ENCODE data around the gene RNASET2. TPM values are rescaled to one million over a fixed set of nuclear protein-coding genes. Genes with fewer than 3 reads are reported as not detected.
"Not testable (repeated sequence)": the region's sequence is repeated elsewhere in the genome, so short reads cannot be mapped to it uniquely, and the experiment has no call there.

Gene RNASET2
- polyA plus RNA-seq, 3 donors from 2014 or later: 107 to 171 (median 131) TPM

GRCh38 chr6:166926748-166927147 is 29.6 kb downstream of the RNASET2 start:
- H3K27ac Mint-ChIP-seq: no peak overlapping the region
- no peaks in the 10 kb centered on the region for H3K27me3 Mint-ChIP-seq (ENCODE audit: low read depth in 3 of 3)
- peaks cover 5 to 32% (median 18%) of the 10 kb centered on the region in 3 donors for H3K36me3 Mint-ChIP-seq
- H3K4me3 Mint-ChIP-seq: no peak overlapping the region
- DNase-seq: no peak
- no peaks in the 10 kb centered on the region for H3K9me3 Mint-ChIP-seq
- peaks cover 0 to 33% of the 10 kb centered on the region in 2 donors for H3K4me1 Mint-ChIP-seq

- no peak overlapping the region for H3K4me3 Mint-ChIP-seq
These were observed 31.0 kb downstream of the RNASET2 start for GRCh38 chr6:166925141-166925996.

DNA sequence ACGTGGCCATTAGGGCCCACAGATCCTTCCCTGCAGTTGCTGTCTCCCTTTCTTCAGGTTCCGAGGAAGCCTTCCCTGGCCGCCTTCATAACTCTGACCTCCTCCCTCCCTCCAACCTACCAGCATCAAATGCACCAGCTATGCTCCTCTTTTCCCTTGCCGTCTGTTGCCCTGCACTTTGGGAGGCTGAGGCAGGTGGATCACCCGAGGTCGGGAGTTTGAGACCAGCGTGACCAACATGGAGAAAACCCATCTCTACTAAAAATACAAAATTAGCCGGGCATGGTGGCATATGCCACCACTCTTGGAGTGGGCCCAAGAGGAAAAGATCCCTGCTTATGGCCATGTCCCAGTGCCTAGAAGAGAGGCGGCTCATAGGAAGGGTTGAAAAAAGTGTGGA is 31.8 kb downstream of the RNASET2 start:
- no peak for DNase-seq
- H3K36me3 Mint-ChIP-seq: peaks cover 5 to 25% (median 18%) of the 10 kb centered on the region in 3 donors

More at GRCh38 chr6:166925141-166925996, 31.0 kb downstream of the RNASET2 start:
- peaks cover 5 to 27% (median 18%) of the 10 kb centered on the region in 3 donors for H3K36me3 Mint-ChIP-seq
- peaks cover 0 to 19% of the 10 kb centered on the region in 2 donors for H3K4me1 Mint-ChIP-seq
- no peaks in the 10 kb centered on the region for H3K9me3 Mint-ChIP-seq
- H3K27ac Mint-ChIP-seq: peak overlapping the region in 1 of 6 donors; percentile 28
- no peaks in the 10 kb centered on the region for H3K27me3 Mint-ChIP-seq (ENCODE audit: low read depth in 3 of 3)
- DNase-seq: no peak

DNA sequence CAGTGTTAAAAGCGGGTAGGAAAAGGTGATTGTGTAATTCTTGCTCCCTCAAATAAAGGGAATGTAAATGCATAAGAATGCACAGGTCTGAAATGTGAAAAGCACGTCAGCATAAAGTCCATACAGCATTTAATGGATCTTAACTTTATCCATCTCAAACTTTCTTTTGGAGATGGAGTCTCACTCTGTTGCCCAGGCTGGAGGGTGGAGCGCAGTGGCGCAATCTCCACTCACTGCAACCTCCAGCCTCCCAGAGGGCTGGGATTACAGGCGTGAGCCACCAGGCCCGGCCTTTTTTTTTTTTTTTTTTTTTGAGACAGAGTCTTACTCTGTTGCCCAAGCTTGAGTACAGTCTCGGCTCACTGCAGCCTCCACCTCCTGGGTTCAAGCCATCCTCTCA is 33.4 kb downstream of the RNASET2 start:
- H3K4me3 Mint-ChIP-seq: no peak overlapping the region
- peaks cover 0 to 3% (median 0%) of the 10 kb centered on the region in 3 donors for H3K27me3 Mint-ChIP-seq (ENCODE audit: low read depth in 3 of 3)
- no peaks in the 10 kb centered on the region for H3K9me3 Mint-ChIP-seq
- peaks cover 0 to 20% (median 15%) of the 10 kb centered on the region in 3 donors for H3K36me3 Mint-ChIP-seq
- H3K4me1 Mint-ChIP-seq: peaks cover 0 to 9% of the 10 kb centered on the region in 2 donors
- no peak for DNase-seq
- H3K27ac Mint-ChIP-seq: no peak overlapping the region

More for the DNA sequence above, 31.8 kb downstream of the RNASET2 start:
- peaks cover 0 to 14% of the 10 kb centered on the region in 2 donors for H3K4me1 Mint-ChIP-seq
- H3K27me3 Mint-ChIP-seq (ENCODE audit: low read depth in 3 of 3): no peaks in the 10 kb centered on the region
- no peaks in the 10 kb centered on the region for H3K9me3 Mint-ChIP-seq
- no peak overlapping the region for H3K27ac Mint-ChIP-seq
- no peak overlapping the region for H3K4me3 Mint-ChIP-seq

DNA sequence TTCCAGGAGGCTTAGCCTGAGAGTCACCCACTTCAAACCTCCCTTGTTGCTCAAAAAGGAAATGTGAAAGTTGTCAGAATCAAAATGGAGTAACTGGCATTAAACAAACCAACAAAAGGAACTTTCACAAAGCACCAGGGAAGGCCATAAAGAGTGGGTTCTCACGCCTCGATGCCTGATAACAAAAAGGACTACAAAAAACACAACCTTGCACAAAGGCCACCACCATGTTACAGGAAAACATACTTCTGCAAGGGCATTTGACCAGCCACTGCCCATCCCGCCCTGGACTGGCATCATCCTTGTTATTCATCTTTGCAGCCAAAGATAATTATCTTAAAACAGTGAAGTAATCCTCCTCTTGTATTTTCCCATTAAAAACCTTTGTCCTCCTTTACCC is 34.8 kb downstream of the RNASET2 start:
- Mint-ChIP-seq H3K27ac (no peak overlapping the region), H3K4me3 (no peak overlapping the region), H3K4me1 (no peaks in the 10 kb centered on the region), H3K27me3 (ENCODE audit: low read depth in 3 of 3) (peaks cover 0 to 3% (median 0%) of the 10 kb centered on the region in 3 donors), H3K36me3 (peaks cover 2 to 17% (median 9%) of the 10 kb centered on the region in 3 donors), H3K9me3 (peaks cover 0 to 3% (median 0%) of the 10 kb centered on the region in 6 donors)
- DNase-seq: no peak

DNA sequence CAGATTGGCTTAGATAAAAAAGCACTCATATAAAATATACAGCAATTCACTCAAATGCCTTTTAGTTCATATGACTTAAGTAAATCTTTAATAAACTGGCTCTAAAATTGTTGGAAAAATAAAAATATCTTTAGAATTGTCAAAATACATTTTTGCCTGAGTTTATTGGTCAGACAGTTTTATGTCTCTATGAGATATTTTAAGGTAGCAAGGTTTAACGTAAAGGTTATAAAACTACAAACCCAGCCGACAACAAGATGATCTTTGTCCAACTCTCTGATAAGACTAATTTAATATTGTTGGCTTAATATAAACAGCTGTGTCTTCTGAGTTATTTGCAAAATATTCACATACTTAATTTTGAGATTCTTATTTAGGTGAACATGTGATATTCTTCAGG is 39.5 kb downstream of the RNASET2 start:
- Mint-ChIP-seq H3K4me3 (no peak overlapping the region), H3K9me3 (peaks cover 0 to 4% (median 0%) of the 10 kb centered on the region in 6 donors), H3K36me3 (peaks cover 4 to 23% (median 14%) of the 10 kb centered on the region in 3 donors), H3K27me3 (ENCODE audit: low read depth in 3 of 3) (peaks cover 0 to 4% (median 3%) of the 10 kb centered on the region in 3 donors), H3K27ac (no peak overlapping the region), H3K4me1 (no peaks in the 10 kb centered on the region)
- DNase-seq: no peak

DNA sequence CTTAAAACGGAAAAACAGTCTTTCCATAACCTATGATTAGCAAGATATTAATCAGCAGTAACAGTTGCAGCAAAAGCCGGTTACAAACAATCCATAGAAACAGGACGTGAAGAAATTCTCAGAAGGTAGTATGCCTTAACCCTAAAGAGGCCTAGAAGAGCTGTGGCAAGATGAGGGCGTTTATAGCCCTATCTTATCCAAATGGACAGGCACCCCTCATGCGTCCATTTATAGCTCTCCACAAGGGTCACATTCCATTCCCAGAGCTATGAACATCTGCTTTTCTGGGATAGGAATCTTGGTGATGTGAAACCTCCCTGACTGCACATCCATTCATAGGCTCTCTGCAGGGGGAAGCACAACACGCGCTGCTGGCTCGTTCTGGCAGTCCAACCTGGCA is 40.9 kb downstream of the RNASET2 start:
- H3K4me1 Mint-ChIP-seq; H3K9me3 Mint-ChIP-seq; H3K27me3 Mint-ChIP-seq (ENCODE audit: low read depth in 3 of 3); H3K4me3 Mint-ChIP-seq; H3K27ac Mint-ChIP-seq; DNase-seq: not testable (repeated sequence)
- H3K36me3 Mint-ChIP-seq: peaks cover 4 to 28% (median 18%) of the 10 kb centered on the region in 3 donors

DNA sequence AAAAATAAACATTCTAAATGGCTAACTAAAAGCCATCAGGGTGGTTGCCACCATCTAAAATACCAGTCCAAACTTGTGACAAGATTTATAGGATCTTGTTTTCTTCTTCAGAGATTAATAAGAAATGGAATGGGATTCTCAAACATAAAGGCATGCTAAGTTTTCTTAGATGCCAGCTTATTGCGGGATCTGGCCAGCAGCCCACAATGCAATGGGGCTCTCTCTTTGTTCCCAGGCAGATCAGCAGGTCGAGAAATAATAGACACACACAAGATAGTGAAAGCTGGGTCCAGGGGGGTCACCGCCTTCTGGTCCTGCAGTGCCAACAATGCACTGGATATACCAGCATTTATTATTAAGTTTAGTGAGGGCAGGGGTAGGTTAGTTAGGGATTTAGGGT is 41.4 kb downstream of the RNASET2 start:
- not testable (repeated sequence) for H3K27me3 Mint-ChIP-seq (ENCODE audit: low read depth in 3 of 3); H3K9me3 Mint-ChIP-seq; DNase-seq; H3K27ac Mint-ChIP-seq; H3K4me1 Mint-ChIP-seq; H3K4me3 Mint-ChIP-seq
- peaks cover 4 to 28% (median 20%) of the 10 kb centered on the region in 3 donors for H3K36me3 Mint-ChIP-seq

DNA sequence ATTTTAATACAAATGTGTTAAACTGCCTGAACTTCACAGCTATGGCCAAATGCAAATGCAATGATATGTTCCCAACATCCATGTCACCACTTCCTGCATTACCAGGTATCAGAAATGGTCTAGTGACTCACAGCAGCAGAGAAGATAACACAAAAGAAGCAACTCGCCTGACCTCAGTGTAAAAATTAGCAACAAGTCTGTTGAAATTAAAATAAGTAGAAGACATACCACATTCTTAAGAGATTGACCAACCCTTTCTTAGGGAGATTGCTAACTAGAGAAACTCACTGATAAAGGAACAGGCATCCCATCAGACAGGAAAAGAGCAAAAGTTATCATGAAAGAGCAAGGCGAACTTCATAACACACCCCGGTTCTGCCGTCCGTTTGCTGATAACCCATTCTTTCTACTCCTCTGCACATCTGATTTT is 45.1 kb downstream of the RNASET2 start:
- no peak overlapping the region for H3K4me3 Mint-ChIP-seq
- peaks cover 7 to 13% of the 10 kb centered on the region in 2 donors for H3K4me1 Mint-ChIP-seq
- H3K36me3 Mint-ChIP-seq: peaks cover 0 to 22% (median 20%) of the 10 kb centered on the region in 3 donors
- no peaks in the 10 kb centered on the region for H3K9me3 Mint-ChIP-seq
- no peak overlapping the region for H3K27ac Mint-ChIP-seq
- DNase-seq: no peak
- peaks cover 0 to 4% (median 0%) of the 10 kb centered on the region in 3 donors for H3K27me3 Mint-ChIP-seq (ENCODE audit: low read depth in 3 of 3)

GRCh38 chr6:166910601-166911000 is 45.7 kb downstream of the RNASET2 start:
- no peaks in the 10 kb centered on the region for H3K9me3 Mint-ChIP-seq

DNA sequence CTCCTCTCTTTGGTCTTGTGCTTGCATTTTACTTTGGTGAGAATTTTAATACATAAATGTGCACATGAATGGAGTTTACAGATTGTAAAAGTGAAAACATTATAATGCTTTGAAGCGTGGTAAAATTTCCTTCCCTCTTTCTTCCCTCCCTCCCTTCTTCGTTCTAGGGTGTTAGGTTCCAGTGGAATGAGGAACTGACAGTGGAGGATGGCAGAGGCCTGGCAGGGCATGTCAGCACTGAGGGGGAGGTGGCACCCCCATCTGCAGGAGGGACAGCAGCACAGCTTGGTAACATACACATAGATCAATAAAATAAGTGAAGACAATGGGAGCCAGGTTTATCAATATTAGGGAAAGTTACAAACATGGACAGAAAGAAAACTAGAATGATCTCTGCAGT is 47.5 kb downstream of the RNASET2 start:
- no peak overlapping the region for H3K4me3 Mint-ChIP-seq
- peak overlapping the region in 1 of 6 donors; percentile 54 for H3K27ac Mint-ChIP-seq
- H3K36me3 Mint-ChIP-seq: peaks cover 0 to 18% (median 13%) of the 10 kb centered on the region in 3 donors
- peaks cover 7 to 13% of the 10 kb centered on the region in 2 donors for H3K4me1 Mint-ChIP-seq
- no peak for DNase-seq
- peaks cover 0 to 4% (median 0%) of the 10 kb centered on the region in 3 donors for H3K27me3 Mint-ChIP-seq (ENCODE audit: low read depth in 3 of 3)
- no peaks in the 10 kb centered on the region for H3K9me3 Mint-ChIP-seq

More at GRCh38 chr6:166910601-166911000, 45.7 kb downstream of the RNASET2 start:
- DNase-seq: no peak
- Mint-ChIP-seq H3K27me3 (ENCODE audit: low read depth in 3 of 3) (peaks cover 0 to 4% (median 0%) of the 10 kb centered on the region in 3 donors), H3K27ac (no peak overlapping the region), H3K4me1 (peaks cover 7 to 13% of the 10 kb centered on the region in 2 donors), H3K36me3 (peaks cover 0 to 18% (median 16%) of the 10 kb centered on the region in 3 donors), H3K4me3 (no peak overlapping the region)

DNA sequence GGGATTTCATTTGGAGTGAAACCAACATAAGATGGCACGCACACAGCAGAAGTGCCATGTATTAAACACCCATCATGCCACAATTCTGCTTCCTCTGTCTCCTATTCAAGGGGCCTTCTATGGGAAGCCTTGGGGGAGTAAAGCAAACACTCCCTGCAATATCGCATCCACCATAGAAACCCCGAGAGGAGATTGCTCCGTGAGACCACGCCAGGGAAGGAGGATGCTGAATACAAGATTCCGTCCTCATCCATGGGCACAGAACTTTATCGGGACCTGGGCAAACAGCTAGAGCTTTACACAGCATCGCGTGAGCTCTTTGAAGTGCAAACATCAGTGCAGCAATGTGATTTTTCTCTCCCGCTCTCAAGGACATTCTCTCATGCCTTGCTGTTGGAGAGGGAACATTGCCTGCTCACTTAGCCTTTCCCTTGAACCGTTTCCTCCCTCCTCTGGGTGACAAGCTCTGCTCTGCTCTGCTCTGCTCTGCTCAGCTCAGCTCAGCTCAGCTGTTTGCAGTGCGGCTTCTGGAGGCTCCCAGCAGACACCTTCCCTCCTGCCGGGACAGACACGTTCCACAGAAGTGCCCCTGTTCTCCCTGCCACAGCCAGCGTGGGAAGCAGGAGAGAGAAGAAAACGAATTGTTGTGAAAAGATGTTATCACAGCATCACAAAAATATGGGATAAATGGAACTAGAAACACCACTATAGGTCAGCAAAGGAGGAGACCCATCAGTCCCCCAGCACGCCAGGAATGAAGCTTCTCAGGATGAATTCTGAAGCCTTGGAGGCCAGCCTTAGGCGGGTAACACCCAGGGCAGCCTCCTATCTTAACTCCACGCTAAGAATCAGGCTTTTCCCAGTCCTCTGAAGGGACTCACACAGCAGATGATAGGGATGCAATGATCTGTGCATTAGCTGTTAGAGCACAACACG is 48.2 kb downstream of the RNASET2 start:
- Mint-ChIP-seq H3K4me3 (no peak overlapping the region), H3K27ac (peak overlapping the region in 1 of 6 donors; percentile 38), H3K27me3 (ENCODE audit: low read depth in 3 of 3) (peaks cover 0 to 4% (median 0%) of the 10 kb centered on the region in 3 donors), H3K9me3 (no peaks in the 10 kb centered on the region), H3K4me1 (peaks cover 7 to 13% of the 10 kb centered on the region in 2 donors), H3K36me3 (peaks cover 0 to 15% (median 13%) of the 10 kb centered on the region in 3 donors)
- no peak for DNase-seq

DNA sequence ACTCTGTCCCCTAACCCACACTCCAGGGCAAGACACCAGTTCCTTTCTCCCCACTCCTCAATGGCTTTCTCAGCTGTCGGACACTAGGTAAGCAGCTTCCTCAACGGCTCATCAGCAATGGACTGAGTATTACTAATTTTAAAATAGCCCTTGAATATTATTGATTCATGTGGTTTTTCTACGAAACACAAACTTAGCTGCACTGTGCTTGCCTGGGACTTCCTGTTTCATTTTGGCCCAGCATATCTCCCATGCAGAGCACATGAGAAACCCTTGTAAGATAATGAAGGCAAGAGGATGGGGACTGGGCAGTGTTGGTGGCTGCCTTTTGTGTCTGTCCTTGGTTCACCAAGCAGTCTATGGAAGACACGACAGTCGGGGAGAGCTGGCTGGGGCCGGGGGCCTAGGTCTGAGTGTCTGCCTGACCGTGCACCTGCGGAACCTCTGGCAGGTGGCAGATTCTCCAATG is 48.9 kb downstream of the RNASET2 start:
- Mint-ChIP-seq H3K4me1 (peaks cover 7 to 13% of the 10 kb centered on the region in 2 donors), H3K4me3 (no peak overlapping the region), H3K9me3 (no peaks in the 10 kb centered on the region), H3K27me3 (ENCODE audit: low read depth in 3 of 3) (peaks cover 0 to 4% (median 0%) of the 10 kb centered on the region in 3 donors), H3K27ac (peak overlapping the region in 2 of 6 donors; percentile 44 to 71), H3K36me3 (peaks cover 0 to 13% (median 10%) of the 10 kb centered on the region in 3 donors)
- peak in 1 of 3 donors; percentile 2 for DNase-seq
